Measurements from ENCODE around the gene PHGDH.

DNA sequence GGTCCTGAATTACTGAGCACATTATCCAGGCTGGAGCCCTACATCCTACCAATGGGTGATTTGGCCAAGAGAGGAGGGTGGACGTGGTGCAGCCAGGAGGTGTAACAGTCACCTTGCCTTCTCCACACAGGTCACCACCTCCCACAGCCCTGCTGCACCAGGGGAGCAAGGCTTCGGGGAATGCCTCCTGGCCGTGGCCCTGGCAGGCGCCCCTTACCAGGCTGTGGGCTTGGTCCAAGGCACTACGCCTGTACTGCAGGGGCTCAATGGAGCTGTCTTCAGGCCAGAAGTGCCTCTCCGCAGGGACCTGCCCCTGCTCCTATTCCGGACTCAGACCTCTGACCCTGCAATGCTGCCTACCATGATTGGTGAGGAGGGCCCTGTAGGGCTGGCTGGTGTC lies 30.9 kb downstream of the PHGDH start:
- TF ChIP-seq EZH2 (optimal IDR thresholded peaks at IDR 0.05; ENCODE audit: low read depth, low read length): no peak
- TF ChIP-seq, protein P1, sequence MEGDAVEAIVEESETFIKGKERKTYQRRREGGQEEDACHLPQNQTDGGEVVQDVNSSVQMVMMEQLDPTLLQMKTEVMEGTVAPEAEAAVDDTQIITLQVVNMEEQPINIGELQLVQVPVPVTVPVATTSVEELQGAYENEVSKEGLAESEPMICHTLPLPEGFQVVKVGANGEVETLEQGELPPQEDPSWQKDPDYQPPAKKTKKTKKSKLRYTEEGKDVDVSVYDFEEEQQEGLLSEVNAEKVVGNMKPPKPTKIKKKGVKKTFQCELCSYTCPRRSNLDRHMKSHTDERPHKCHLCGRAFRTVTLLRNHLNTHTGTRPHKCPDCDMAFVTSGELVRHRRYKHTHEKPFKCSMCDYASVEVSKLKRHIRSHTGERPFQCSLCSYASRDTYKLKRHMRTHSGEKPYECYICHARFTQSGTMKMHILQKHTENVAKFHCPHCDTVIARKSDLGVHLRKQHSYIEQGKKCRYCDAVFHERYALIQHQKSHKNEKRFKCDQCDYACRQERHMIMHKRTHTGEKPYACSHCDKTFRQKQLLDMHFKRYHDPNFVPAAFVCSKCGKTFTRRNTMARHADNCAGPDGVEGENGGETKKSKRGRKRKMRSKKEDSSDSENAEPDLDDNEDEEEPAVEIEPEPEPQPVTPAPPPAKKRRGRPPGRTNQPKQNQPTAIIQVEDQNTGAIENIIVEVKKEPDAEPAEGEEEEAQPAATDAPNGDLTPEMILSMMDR (IDR thresholded peaks at IDR 0.05; ENCODE audit: low read length): no peak

Data from MM.1S (cell line).